Measurements from ENCODE around the gene RAB7B.

- TF ChIP-seq EZH2 (IDR thresholded peaks at IDR 0.05; ENCODE audit: borderline replicate concordance) (no peak), EZH2phosphoT487 (IDR thresholded peaks at IDR 0.05; ENCODE audit: low read depth, severe bottlenecking, unreplicated experiment) (no peak)
- TF ChIP-seq, protein P1, sequence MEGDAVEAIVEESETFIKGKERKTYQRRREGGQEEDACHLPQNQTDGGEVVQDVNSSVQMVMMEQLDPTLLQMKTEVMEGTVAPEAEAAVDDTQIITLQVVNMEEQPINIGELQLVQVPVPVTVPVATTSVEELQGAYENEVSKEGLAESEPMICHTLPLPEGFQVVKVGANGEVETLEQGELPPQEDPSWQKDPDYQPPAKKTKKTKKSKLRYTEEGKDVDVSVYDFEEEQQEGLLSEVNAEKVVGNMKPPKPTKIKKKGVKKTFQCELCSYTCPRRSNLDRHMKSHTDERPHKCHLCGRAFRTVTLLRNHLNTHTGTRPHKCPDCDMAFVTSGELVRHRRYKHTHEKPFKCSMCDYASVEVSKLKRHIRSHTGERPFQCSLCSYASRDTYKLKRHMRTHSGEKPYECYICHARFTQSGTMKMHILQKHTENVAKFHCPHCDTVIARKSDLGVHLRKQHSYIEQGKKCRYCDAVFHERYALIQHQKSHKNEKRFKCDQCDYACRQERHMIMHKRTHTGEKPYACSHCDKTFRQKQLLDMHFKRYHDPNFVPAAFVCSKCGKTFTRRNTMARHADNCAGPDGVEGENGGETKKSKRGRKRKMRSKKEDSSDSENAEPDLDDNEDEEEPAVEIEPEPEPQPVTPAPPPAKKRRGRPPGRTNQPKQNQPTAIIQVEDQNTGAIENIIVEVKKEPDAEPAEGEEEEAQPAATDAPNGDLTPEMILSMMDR (IDR thresholded peaks at IDR 0.05; ENCODE audit: poor library complexity), result no peak
These were observed 44.1 kb upstream of the RAB7B start for GRCh38 chr1:206047271-206047670.
